ENCODE results near the gene ZMYM5. TPM values are rescaled to one million over a fixed set of nuclear protein-coding genes. Genes with fewer than 3 reads are reported as not detected.

ZMYM5 gene
- total RNA-seq = 46.0 TPM

GRCh38 chr13:19863323-19864023, at the start of gene ZMYM5:
Gene ZMYM5, minus strand, starts transcription at chr13:19863649. Its CDS starts 11,469 bp downstream, at chr13:19852180.

GRCh38 chr13:19782727-19783682, 80.4 kb downstream of the ZMYM5 start, which contains the start of gene PSPC1:
Gene PSPC1, minus strand, starts transcription at chr13:19782945. Its CDS starts 188 bp downstream, at chr13:19782757.

Other genes with a start within 250 kb of the ZMYM5 start
- gene MPHOSPH8, start 230.0 kb downstream of the ZMYM5 start, total RNA-seq = 34.4 TPM
- gene PSPC1, start 80.7 kb downstream of the ZMYM5 start, total RNA-seq = 165 TPM
- 228 TPM for gene ZMYM2, start 95.1 kb upstream of the ZMYM5 start, total RNA-seq

Measured in parietal lobe (tissue), 1 donor.